RPMI8226 (cell line): ENCODE data around the gene IKBKE.

ENCODE experiments used
- DNase-seq: peaks from one replicate; pipeline ENCODE4 v3.0.0-alpha.2; 2015

The IKBKE gene

GRCh38 chr1:206516728-206516990 lies 46.4 kb downstream of the IKBKE start:
- no peak for DNase-seq

- no peak for DNase-seq
Measured at GRCh38 chr1:206517784-206518183, 47.5 kb downstream of the IKBKE start.

GRCh38 chr1:206518206-206518605 lies 47.9 kb downstream of the IKBKE start:
- no peak for DNase-seq

- DNase-seq: no peak
Measured at GRCh38 chr1:206518743-206519142, 48.5 kb downstream of the IKBKE start.

- DNase-seq: no peak
Measured at GRCh38 chr1:206521127-206521526, 50.9 kb downstream of the IKBKE start.

GRCh38 chr1:206521694-206522402 lies 51.6 kb downstream of the IKBKE start:
- DNase-seq: no peak

- no peak for DNase-seq
Measured at GRCh38 chr1:206524739-206525364, 54.6 kb downstream of the IKBKE start.

GRCh38 chr1:206526064-206526911 lies 56.0 kb downstream of the IKBKE start:
- peak; percentile 56 for DNase-seq

- DNase-seq: no peak
Measured at GRCh38 chr1:206529425-206529824, 59.1 kb downstream of the IKBKE start.

GRCh38 chr1:206532368-206532767 lies 62.1 kb downstream of the IKBKE start:
- no peak for DNase-seq

GRCh38 chr1:206534552-206534951 lies 64.3 kb downstream of the IKBKE start:
- no peak for DNase-seq

- no peak for DNase-seq
Measured at GRCh38 chr1:206535853-206536188, 65.5 kb downstream of the IKBKE start.

GRCh38 chr1:206537141-206537540 lies 66.9 kb downstream of the IKBKE start:
- no peak for DNase-seq

- DNase-seq: no peak
Measured at GRCh38 chr1:206538086-206538770, 68.0 kb downstream of the IKBKE start.

GRCh38 chr1:206538901-206539640 lies 68.8 kb downstream of the IKBKE start:
- DNase-seq: no peak

GRCh38 chr1:206540044-206540780 lies 69.9 kb downstream of the IKBKE start:
- DNase-seq: peak; percentile 32

- DNase-seq: no peak
Measured at GRCh38 chr1:206541236-206541833, 71.1 kb downstream of the IKBKE start.

- DNase-seq: peak; percentile 84
Measured at GRCh38 chr1:206544562-206545257, 74.4 kb downstream of the IKBKE start.

GRCh38 chr1:206545351-206545750 lies 75.1 kb downstream of the IKBKE start:
- DNase-seq: no peak
